HCT116 (cell line): ENCODE results near the gene GNB1. TPM values are rescaled to one million over a fixed set of nuclear protein-coding genes. Genes with fewer than 3 reads are reported as not detected.

ENCODE experiments used
- ATAC-seq: fragments of 200-7000 bp; cut with Tn5 transposase; 2 replicates; pipeline ENCODE4 v1.9.1; 2020; ENCODE audit warnings: mild to moderate bottlenecking, moderate library complexity
- BruUV-seq: library from RNA; stranded (reverse); fragments of 400-500 nt; replicated peaks from 2 replicates; lab custom pipeline; 2021; lab: Mats Ljungman, UMichigan
- CTCF ChIA-PET: fragments of 300-600 bp; sonication (Branson Sonifier 250); formaldehyde crosslinking; loops from one replicate; lab custom pipeline; 2021; ENCODE audit warnings: antibody characterized with exemption; lab: Charles Lee
- POLR2A ChIA-PET: fragments of 300-600, 350-600 bp; sonication (Branson Sonifier 250); formaldehyde crosslinking; loops from one replicate; lab custom pipeline; 2021; ENCODE audit warnings: antibody characterized with exemption; lab: Charles Lee
- RAD21 ChIA-PET, 2 experiments: fragments of 300-600 bp; sonication (Branson Sonifier 250); formaldehyde crosslinking; loops; one replicate each; lab custom pipeline; 2023; ENCODE audit warnings: low total read pairs in 2 of 2; ENCODE audit not compliant: uncharacterized antibody in 2 of 2, unreplicated experiment in 2 of 2, low non-redundant PET in 1 of 2; lab: Charles Lee
- DNase-seq: peaks from one replicate; pipeline ENCODE4 v3.0.0-alpha.2; 2010; ENCODE audit warnings: low read depth, low spot score
- H2AFZ ChIP-seq: fragments of 200-600 bp; shearing (Covaris generic), sonication (generic); 2 replicates; pipeline ENCODE4 v1.6.1; 2017; ENCODE audit warnings: low read depth, mixed run types, mixed read lengths, antibody characterized with exemption, low read length; ENCODE audit not compliant: poor library complexity, severe bottlenecking
- H3K27ac ChIP-seq: 2 replicates; pipeline ENCODE4 v1.5.1; 2012; ENCODE audit warnings: low read depth, low read length
- H3K27me3 ChIP-seq: fragments of 200-600 bp; sonication (generic); 2 replicates; pipeline ENCODE4 v1.6.1; 2016; ENCODE audit warnings: mixed run types, low read length, mixed read lengths; ENCODE audit not compliant: insufficient read depth
- H3K36me3 ChIP-seq, 2 experiments: fragments of 200-500 bp in 1 of 2; fragments of 200-600 bp in 1 of 2; sonication (Bioruptor generic) in 1 of 2; sonication (generic) in 1 of 2; 2 replicates each; pipeline versions ENCODE4 v1.5.1 to v1.6.1; 2014 to 2016; ENCODE audit warnings: low read length in 2 of 2, inconsistent platforms in 1 of 2, mixed read lengths in 1 of 2, mixed run types in 1 of 2; ENCODE audit not compliant: insufficient read depth in 2 of 2, control insufficient read depth in 1 of 2
- H3K4me1 ChIP-seq, 2 experiments: fragments of 200-600 bp in 1 of 2; sonication (generic) in 1 of 2; 2 replicates each; pipeline versions ENCODE4 v1.5.1 to v1.6.1; 2012 to 2017; ENCODE audit warnings: low read length in 2 of 2, inconsistent platforms in 1 of 2, mild to moderate bottlenecking in 1 of 2, mixed read lengths in 1 of 2, mixed run types in 1 of 2, moderate library complexity in 1 of 2; ENCODE audit not compliant: insufficient read depth in 2 of 2, control insufficient read depth in 1 of 2
- H3K4me2 ChIP-seq: fragments of 200-600 bp; sonication (generic); 2 replicates; pipeline ENCODE4 v1.6.1; 2017; ENCODE audit warnings: mixed run types, low read length, mixed read lengths
- H3K4me3 ChIP-seq, 2 experiments: fragments of 200-600 bp in 1 of 2; sonication (generic) in 1 of 2; replicated peaks in 1 of 2; 2 replicates each; pipeline ENCODE4 v1.5.1; 2011 to 2016; ENCODE audit warnings: low read length in 2 of 2, control low read depth in 1 of 2, low read depth in 1 of 2, mild to moderate bottlenecking in 1 of 2, mixed read lengths in 1 of 2, mixed run types in 1 of 2
- H3K79me2 ChIP-seq: fragments of 200-600 bp; sonication (generic); 2 replicates; pipeline ENCODE4 v1.6.1; 2017; ENCODE audit warnings: mild to moderate bottlenecking, mixed run types, low read length, moderate library complexity, mixed read lengths; ENCODE audit not compliant: insufficient read depth
- H3K9ac ChIP-seq: fragments of 200-600 bp; sonication (generic); 2 replicates; pipeline ENCODE4 v1.6.1; 2016; ENCODE audit warnings: low read length, mixed read lengths
- H3K9me2 ChIP-seq: fragments of 200-600 bp; sonication (generic), shearing (Covaris generic); 2 replicates; pipeline ENCODE4 v1.6.1; 2017; ENCODE audit warnings: mixed run types, mild to moderate bottlenecking, moderate library complexity; ENCODE audit not compliant: insufficient read depth
- H3K9me3 ChIP-seq, 2 experiments: fragments of 200-500 bp in 1 of 2; fragments of 200-600 bp in 1 of 2; sonication (Bioruptor generic) in 1 of 2; sonication (generic) in 1 of 2; 2 replicates each; pipeline ENCODE4 v1.6.1; 2014 to 2017; ENCODE audit warnings: low read length in 2 of 2, mixed read lengths in 2 of 2, inconsistent platforms in 1 of 2, low read depth in 1 of 2, mild to moderate bottlenecking in 1 of 2, mixed run types in 1 of 2, moderate library complexity in 1 of 2; ENCODE audit not compliant: control insufficient read depth in 1 of 2, insufficient read depth in 1 of 2
- H4K20me1 ChIP-seq: fragments of 200-600 bp; sonication (generic), shearing (Covaris generic); 2 replicates; pipeline ENCODE4 v1.6.1; 2017; ENCODE audit warnings: mixed run types, mild to moderate bottlenecking, moderate library complexity; ENCODE audit not compliant: insufficient read depth
- ATF3 ChIP-seq: IDR thresholded peaks from 2 replicates; pipeline ENCODE4 v1.6.1; 2012
- EGR1 ChIP-seq: IDR thresholded peaks from 2 replicates; pipeline ENCODE4 v1.6.1; 2012; ENCODE audit warnings: low read depth
- EZH2 ChIP-seq: fragments of 200-600 bp; sonication (generic); IDR thresholded peaks from 2 replicates; pipeline ENCODE4 v1.6.1; 2017; ENCODE audit warnings: antibody characterized with exemption, mixed run types
- ZBTB33 ChIP-seq: IDR thresholded peaks from 2 replicates; pipeline ENCODE4 v1.6.1; 2011; ENCODE audit warnings: mild to moderate bottlenecking, low read length, moderate library complexity; ENCODE audit not compliant: insufficient replicate concordance; ENCODE audit errors: extremely low read depth
- intact Hi-C: fragments of 100-400 bp; cut with micrococcal nuclease; formaldehyde crosslinking; loops from 2 replicates; pipeline ENCODE4 v1.10.0; 2022
- total RNA-seq: library from RNA; stranded (reverse); gene quantifications from one replicate; pipeline ENCODE4 v1.2.1, GENCODE V29; 2021; ENCODE audit not compliant: unreplicated experiment

Gene GNB1
- total RNA-seq, 1 experiment from 2014 or later, result 371 TPM

GRCh38 chr1:1755852-1756251 is 135.0 kb downstream of the GNB1 start (continued):
- TF ChIP-seq ATF3 (no peak), EGR1 (no peak), ZBTB33 (no peak)

DNA sequence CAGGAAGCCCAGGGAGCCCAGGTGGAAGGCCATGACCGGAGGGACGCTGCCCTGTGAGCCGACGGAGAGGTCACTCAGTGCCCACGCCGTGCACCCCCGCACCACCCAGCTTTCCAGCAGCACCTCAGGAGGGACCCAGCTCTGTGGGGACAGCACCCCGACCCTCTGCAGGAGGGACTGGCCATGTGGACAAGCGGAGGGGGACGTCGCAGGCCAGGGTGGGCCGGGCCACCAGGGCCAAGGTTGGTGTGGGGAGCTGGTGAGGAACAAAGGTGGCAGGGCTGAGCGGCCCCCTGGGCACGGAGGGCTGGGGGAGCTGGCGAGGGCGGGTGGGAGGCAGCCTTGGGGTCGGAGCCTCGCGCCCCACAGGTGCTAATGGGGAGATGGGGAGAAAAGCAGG is 135.5 kb downstream of the GNB1 start:
- no peak for ATAC-seq
- intact Hi-C loops, result no loop called here
- ChIA-PET POLR2A (no interaction called here), CTCF (no interaction called here), RAD21 (no interaction called here)
- H3K27me3 ChIP-seq, result no peaks in the 10 kb centered on the region
- no TSS peak for BruUV-seq
- no peaks in the 10 kb centered on the region for H3K9me2 ChIP-seq
- no peak for TF ChIP-seq EZH2
- TF ChIP-seq ZBTB33, result no peak
- no peak for DNase-seq
- peaks cover 18 to 28% of the 10 kb centered on the region in 2 experiments for H3K4me1 ChIP-seq
- peaks cover 39% of the 10 kb centered on the region for H3K79me2 ChIP-seq
- H4K20me1 ChIP-seq, result no peaks in the 10 kb centered on the region
- H2AFZ ChIP-seq, result no peak overlapping the region
- peaks cover 2 to 45% of the 10 kb centered on the region in 2 experiments for H3K36me3 ChIP-seq
- H3K9ac ChIP-seq, result no peak overlapping the region
- no peak overlapping the region for H3K4me2 ChIP-seq
- H3K27ac ChIP-seq, result no peak overlapping the region
- no peak overlapping the region for H3K4me3 ChIP-seq
- no peaks in the 10 kb centered on the region for H3K9me3 ChIP-seq
